ENCODE data around the gene CHRNG. TPM values are rescaled to one million over a fixed set of nuclear protein-coding genes. Genes with fewer than 3 reads are reported as not detected.

CHRNG gene
- total and polyA plus RNA-seq, 8 donors, result not detected

DNA sequence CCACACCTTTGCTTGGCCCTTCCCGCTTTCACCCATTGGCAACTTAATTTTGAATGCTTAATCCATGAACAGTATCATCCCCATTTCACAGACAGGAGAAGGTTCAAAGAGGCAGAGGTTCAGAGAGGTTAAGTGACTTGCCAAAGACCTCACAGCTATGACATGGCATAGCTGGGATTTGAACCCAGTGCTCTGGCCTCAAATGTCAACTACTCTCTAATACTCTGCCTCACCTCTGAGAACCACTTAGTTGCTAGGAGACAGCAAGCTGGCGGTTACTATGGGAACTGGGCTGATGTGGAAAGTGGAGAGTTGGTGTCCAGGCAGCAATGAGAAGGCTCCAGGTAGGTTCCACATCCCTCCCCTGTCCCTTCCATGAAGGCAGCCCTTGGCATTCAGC, 35.1 kb upstream of the CHRNG start:
- TF ChIP-seq, protein P1, sequence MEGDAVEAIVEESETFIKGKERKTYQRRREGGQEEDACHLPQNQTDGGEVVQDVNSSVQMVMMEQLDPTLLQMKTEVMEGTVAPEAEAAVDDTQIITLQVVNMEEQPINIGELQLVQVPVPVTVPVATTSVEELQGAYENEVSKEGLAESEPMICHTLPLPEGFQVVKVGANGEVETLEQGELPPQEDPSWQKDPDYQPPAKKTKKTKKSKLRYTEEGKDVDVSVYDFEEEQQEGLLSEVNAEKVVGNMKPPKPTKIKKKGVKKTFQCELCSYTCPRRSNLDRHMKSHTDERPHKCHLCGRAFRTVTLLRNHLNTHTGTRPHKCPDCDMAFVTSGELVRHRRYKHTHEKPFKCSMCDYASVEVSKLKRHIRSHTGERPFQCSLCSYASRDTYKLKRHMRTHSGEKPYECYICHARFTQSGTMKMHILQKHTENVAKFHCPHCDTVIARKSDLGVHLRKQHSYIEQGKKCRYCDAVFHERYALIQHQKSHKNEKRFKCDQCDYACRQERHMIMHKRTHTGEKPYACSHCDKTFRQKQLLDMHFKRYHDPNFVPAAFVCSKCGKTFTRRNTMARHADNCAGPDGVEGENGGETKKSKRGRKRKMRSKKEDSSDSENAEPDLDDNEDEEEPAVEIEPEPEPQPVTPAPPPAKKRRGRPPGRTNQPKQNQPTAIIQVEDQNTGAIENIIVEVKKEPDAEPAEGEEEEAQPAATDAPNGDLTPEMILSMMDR (IDR thresholded peaks at IDR 0.05), result no peak
- no peak for DNase-seq
- no peaks in the 10 kb centered on the region for H3K9me3 ChIP-seq
- 87 to 93% methylated on average over 2 of the region's 2 CpGs for WGBS, 2 donors
- no peaks in the 10 kb centered on the region for H3K27me3 ChIP-seq
- peaks cover 0 to 11% (median 9%) of the 10 kb centered on the region in 3 donors for H3K4me1 ChIP-seq
- H3K27ac ChIP-seq, result no peak overlapping the region
- no peak for FAIRE-seq
- peak in 1 of 4 donors; percentile 21 for ATAC-seq
- H3K4me3 ChIP-seq, result no peak overlapping the region
- intact Hi-C loops (cut with DNase I), result no loop called here
- no peaks in the 10 kb centered on the region for H3K36me3 ChIP-seq

DNA sequence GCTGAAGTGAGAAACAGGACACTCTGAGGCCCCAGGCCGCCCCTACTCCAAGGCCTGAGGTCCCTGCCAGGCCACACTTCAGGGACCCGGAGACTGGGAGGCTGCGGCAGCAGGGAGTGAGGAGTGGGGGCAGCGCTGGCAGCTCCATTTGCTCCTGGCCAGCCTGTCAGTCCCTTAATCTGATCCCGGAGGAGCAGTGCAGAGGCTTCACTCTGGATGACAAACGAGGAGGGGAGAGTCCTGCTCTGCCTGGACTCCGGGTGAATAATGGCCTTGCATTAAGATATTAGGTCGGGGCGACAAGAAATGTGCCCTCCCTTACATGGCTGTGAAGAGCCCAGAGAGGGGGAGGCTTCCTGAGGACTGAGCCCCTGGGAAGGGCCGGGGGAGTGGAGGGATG, 33.6 kb upstream of the CHRNG start:
- H3K9me3 ChIP-seq, result no peaks in the 10 kb centered on the region
- no peak overlapping the region for H3K27ac ChIP-seq
- TF ChIP-seq, protein P1 (IDR thresholded peaks at IDR 0.05), result no peak
- 65 to 71% methylated on average over 10 of the region's 10 CpGs for WGBS, 2 donors
- no peaks in the 10 kb centered on the region for H3K36me3 ChIP-seq
- intact Hi-C loops (cut with DNase I), result no loop called here
- H3K4me1 ChIP-seq, result peaks cover 0 to 11% (median 9%) of the 10 kb centered on the region in 3 donors
- H3K4me3 ChIP-seq, result no peak overlapping the region
- FAIRE-seq (no peak), ATAC-seq (no peak), DNase-seq (no peak)
- H3K27me3 ChIP-seq, result no peaks in the 10 kb centered on the region

DNA sequence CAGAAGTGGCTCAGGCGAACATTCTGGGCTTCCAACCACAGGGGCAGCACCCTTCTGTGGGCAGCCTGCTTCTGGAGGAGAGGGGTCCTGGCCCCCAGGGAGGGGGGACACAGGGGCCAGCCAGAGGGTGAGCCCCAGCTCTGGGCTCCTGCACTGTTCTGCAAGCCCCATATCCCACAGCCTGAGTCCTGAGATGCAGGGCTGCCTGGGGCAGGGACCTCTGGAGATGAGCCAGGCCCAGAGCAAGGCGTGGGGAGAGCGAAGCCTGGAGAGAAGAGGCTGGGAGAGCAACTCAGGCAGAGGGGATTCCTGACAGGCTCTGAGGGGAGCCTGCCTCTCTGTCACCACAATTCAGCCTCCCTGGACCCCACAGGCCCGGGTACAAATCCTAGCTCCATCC, 32.8 kb upstream of the CHRNG start:
- H3K4me1 ChIP-seq, result peaks cover 0 to 6% (median 2%) of the 10 kb centered on the region in 3 donors
- intact Hi-C loops (cut with DNase I), result no loop called here
- FAIRE-seq, result no peak
- no peaks in the 10 kb centered on the region for H3K27me3 ChIP-seq
- TF ChIP-seq, protein P1 (IDR thresholded peaks at IDR 0.05), result no peak
- no peak for ATAC-seq
- no peak for DNase-seq
- no peaks in the 10 kb centered on the region for H3K36me3 ChIP-seq
- WGBS, 2 donors, result 77 to 83% methylated on average over 4 of the region's 4 CpGs
- H3K27ac ChIP-seq, result no peak overlapping the region
- no peaks in the 10 kb centered on the region for H3K9me3 ChIP-seq
- no peak overlapping the region for H3K4me3 ChIP-seq

DNA sequence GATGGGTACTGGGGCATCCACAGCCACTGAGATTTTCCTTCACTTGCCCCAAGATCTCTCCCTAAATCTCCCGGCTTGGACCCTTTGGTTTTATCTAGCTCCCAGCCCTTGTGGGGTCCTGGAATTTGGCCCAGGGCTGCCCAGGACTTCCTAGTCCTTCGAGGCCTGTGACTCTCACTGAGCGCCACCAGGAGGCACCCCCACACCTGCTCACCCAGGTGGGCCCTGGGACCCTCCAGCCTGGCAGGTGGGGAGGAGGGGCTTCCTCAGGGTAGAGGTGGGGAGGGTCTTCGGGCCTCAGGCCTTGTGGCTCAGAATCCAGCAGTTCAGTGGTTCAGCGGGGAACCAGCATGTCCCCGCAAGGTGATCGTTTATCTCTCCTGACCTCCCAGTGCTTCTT, 31.2 kb upstream of the CHRNG start:
- no peak for ATAC-seq
- TF ChIP-seq, protein P1 (IDR thresholded peaks at IDR 0.05), result no peak
- DNase-seq, result peak in 1 of 6 donors; percentile 52
- Histone ChIP-seq H3K4me1 (peaks cover 0 to under 1% (median 0%) of the 10 kb centered on the region in 3 donors), H3K9me3 (no peaks in the 10 kb centered on the region), H3K4me3 (no peak overlapping the region), H3K36me3 (no peaks in the 10 kb centered on the region), H3K27ac (no peak overlapping the region), H3K27me3 (no peaks in the 10 kb centered on the region)
- WGBS, 2 donors, result 74 to 78% methylated on average over 7 of the region's 7 CpGs
- FAIRE-seq, result no peak
- intact Hi-C loops (cut with DNase I), result no loop called here

DNA sequence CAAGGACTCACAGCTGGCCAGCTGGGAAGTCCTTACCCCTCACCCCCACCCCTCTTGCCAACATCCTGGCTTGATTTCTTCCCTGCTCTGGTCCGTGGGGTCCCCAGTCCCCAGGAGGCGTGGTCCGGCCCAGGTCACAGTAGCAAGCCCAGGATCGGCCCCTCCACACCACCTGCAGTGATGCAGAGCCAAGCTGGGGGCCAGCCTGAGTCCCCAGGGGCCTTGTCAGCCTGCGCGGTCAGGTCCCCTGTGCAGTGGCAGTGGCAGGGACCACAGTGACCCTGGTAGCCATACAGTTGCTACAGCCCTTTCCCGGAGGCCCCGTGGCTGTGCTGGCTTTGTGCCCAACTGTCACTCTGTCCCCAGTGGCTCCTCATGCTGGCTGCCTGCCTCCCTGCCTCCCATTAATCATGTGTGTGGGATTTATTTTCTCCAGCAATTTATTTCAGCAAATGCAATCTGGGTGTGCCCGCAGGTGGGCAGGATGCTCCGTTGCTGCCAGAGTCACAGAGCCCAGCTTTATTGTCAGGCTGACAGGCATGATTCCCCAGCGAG, 28.1 kb upstream of the CHRNG start:
- ATAC-seq, result peak in 3 of 4 donors; percentile 60 to 86 (median 68)
- no peak for FAIRE-seq
- Histone ChIP-seq H3K9me3 (no peaks in the 10 kb centered on the region), H3K4me3 (no peak overlapping the region), H3K4me1 (no peaks in the 10 kb centered on the region), H3K36me3 (no peaks in the 10 kb centered on the region), H3K27ac (no peak overlapping the region), H3K27me3 (no peaks in the 10 kb centered on the region)
- TF ChIP-seq, protein P1 (IDR thresholded peaks at IDR 0.05), result no peak
- whole genome bisulfite sequencing, 2 donors, result 34 to 35% methylated on average over 11 of the region's 11 CpGs
- intact Hi-C loops (cut with DNase I), result loop anchor here in 1 of 3 donors (10.0 kb wide), 1 partner anchor 607 kb away; no protein-coding TSS in a partner anchor
- DNase-seq, result peak in 3 of 6 donors; percentile 43 to 55 (median 45)

Measured in pancreas (tissue), 10 donors.